GM12801 (cell line): ENCODE measurements around the gene ATXN1.

Experiments
- TF ChIP-seq, protein P1 (sequence below): IDR thresholded peaks from one replicate; pipeline ENCODE4 v1.5.1; 2011; ENCODE audit warnings: control low read depth; ENCODE audit not compliant: insufficient read length; ENCODE audit errors: extremely low read depth

The ATXN1 gene

GRCh38 chr6:16389642-16390041 is 371.6 kb downstream of the ATXN1 start:
- TF ChIP-seq, protein P1, sequence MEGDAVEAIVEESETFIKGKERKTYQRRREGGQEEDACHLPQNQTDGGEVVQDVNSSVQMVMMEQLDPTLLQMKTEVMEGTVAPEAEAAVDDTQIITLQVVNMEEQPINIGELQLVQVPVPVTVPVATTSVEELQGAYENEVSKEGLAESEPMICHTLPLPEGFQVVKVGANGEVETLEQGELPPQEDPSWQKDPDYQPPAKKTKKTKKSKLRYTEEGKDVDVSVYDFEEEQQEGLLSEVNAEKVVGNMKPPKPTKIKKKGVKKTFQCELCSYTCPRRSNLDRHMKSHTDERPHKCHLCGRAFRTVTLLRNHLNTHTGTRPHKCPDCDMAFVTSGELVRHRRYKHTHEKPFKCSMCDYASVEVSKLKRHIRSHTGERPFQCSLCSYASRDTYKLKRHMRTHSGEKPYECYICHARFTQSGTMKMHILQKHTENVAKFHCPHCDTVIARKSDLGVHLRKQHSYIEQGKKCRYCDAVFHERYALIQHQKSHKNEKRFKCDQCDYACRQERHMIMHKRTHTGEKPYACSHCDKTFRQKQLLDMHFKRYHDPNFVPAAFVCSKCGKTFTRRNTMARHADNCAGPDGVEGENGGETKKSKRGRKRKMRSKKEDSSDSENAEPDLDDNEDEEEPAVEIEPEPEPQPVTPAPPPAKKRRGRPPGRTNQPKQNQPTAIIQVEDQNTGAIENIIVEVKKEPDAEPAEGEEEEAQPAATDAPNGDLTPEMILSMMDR: no peak

GRCh38 chr6:16388488-16388887 is 372.8 kb downstream of the ATXN1 start:
- TF ChIP-seq, protein P1: no peak

GRCh38 chr6:16386057-16386456 is 375.2 kb downstream of the ATXN1 start:
- TF ChIP-seq, protein P1: no peak

- TF ChIP-seq, protein P1: no peak
These were observed 377.6 kb downstream of the ATXN1 start for GRCh38 chr6:16383607-16384206.

GRCh38 chr6:16380220-16380809 is 380.9 kb downstream of the ATXN1 start:
- TF ChIP-seq, protein P1: no peak

DNA sequence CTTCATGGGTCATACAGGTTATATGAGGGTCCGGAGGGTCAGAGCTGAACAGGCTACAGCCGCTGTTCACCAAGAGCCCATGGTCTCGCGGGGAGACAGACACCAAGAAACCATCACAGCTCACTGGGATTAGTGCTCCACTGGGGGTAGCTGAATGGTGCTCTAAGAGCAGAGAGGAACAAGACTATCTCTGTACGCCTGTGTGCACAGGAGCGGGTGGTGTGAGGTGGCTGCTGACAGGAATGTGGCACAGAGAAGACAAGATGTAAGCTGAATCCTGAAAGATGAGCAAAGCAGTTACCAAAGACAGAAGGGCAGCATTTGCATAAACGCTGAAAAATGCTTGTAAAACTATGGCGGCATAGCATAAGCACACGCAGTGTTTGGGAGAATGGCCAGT is 383.8 kb downstream of the ATXN1 start:
- TF ChIP-seq, protein P1: no peak

DNA sequence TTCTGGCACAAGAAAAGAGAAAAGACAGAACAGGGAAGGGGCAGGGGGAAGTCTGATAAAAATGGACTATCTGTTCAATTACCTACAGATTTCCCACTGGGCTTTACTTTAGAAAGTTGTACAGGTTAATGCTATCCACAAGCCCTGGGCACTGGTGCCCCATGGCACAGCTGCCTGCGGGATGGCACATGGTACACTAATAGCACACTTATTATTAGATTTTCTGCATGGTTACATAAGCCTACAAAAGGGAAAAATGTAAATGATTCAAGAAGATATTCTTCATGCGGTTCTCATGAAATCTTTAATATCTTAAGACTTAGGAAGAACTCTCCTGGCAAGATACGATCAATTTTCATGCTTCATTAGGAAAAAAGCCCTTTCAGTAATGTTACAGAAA is 385.4 kb downstream of the ATXN1 start:
- TF ChIP-seq, protein P1: no peak
